Stimulated activated CD8-positive, alpha-beta memory T cell treated with anti-CD3 and anti-CD28 coated beads, Interleukin-12 subunit alpha, Interleukin-12 subunit beta, amount 100 ng/mL, for 24 hours (primary cell): ENCODE measurements around the gene PIK3CB.

Source experiments
- DNase-seq: peaks from one replicate; pipeline ENCODE4 v3.0.0-alpha.2; 2020; ENCODE audit errors: extremely low read depth

The PIK3CB gene

GRCh38 chr3:138834596-138835396 is at the start of gene PIK3CB:
PIK3CB (minus strand) TSS chr3:138834928; CDS start chr3:138759343, 75,585 bp downstream.
- peak; percentile 76 for DNase-seq

GRCh38 chr3:138881233-138881632 is 46.5 kb upstream of the PIK3CB start:
- DNase-seq: no peak

DNA sequence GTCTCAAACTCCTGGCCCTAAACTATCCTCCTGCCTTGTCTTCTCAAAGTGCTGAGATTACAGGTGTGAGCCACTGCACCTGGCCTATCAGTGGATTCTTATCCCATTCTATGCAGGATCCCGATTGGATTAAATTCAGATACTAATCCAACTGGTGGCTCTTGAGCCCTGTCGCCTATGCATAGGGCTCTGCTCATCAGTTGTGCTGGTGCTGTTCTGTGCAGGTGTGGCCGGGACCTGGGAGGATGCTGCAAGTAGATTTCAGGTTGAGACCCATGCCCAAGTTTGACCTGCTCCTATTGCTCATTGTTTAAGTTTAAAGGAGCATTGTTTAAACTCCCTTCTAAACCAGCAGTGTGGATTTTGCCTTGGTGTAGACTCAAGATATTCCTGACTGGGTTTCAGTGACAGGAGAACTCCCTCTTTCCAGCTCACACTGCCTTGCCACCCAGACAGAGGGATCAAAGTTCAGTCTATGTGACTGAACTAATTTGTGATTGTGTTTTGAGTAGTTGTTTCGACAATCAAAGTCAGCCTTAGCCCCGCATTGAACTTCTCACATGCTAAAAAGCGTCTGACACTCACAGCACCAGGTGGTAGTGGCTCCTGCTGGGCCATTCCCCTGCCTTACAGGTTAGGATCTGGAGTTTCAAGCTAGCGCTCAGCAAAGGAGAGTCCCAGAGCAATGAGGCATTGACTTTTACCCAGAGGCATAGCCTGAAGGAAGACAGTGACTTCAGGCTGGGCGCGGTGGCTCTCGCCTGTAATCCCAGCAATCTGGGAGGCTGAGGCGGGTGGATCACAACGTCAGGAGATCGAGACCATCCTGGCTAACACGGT is 45.0 kb upstream of the PIK3CB start:
- no peak for DNase-seq

DNA sequence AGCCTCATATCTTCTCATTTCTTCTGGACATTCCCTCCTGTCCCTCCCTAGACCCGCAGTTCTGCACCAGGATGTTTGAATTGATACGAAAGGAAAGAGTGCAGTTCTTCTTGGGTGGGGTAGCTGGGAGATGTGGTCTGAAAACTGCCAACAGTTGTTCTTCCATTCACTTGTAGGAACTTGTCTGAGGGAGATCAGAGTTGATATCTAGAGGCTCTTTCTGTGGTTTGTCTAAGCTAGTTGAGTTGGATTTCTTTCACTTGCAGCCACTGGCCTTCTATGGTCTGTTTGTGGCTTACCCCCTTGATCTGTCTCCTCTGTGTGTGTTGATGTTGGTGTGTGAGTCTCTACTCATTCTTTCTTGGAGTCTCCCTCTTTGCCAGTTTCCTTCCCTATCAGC is 42.5 kb upstream of the PIK3CB start:
- no peak for DNase-seq

- no peak for DNase-seq
Observed at GRCh38 chr3:138875754-138876664, 41.3 kb upstream of the PIK3CB start.

DNA sequence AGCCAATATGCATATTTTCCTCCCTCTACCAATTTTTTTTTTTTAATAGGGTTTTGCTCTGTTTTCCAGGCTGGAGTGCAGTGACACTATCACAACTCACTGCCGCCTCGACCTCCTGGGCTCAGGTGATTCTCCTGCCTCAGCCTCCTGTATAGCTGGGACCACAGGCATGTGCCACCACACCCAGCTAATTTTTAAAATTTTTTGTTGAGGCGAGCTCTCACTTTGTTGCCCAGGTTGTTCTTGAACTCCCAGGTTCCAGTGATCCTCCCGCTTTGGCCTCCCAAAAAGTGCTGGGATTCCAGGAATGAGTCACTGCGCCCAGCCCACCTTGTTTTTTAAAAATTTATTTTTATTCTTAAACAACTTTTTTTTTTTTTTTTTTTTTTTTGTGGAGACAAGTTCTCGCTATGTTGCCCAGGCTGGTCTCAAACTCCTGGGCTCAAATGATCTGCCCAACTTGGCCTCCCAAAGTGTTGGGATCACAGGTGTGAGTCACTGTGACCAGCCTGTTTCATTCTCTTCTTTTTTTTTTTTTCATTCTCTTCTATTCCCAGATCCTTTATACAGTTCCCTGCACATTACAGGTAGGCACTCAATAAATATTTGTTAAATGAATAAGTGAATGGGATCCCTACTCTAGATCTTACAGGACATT is 40.5 kb upstream of the PIK3CB start:
- DNase-seq: no peak

- DNase-seq: no peak
Observed at GRCh38 chr3:138873471-138874278, 38.9 kb upstream of the PIK3CB start.

- no peak for DNase-seq
Observed at GRCh38 chr3:138872632-138873031, 37.9 kb upstream of the PIK3CB start.

GRCh38 chr3:138867996-138868395 is 33.3 kb upstream of the PIK3CB start:
- no peak for DNase-seq

DNA sequence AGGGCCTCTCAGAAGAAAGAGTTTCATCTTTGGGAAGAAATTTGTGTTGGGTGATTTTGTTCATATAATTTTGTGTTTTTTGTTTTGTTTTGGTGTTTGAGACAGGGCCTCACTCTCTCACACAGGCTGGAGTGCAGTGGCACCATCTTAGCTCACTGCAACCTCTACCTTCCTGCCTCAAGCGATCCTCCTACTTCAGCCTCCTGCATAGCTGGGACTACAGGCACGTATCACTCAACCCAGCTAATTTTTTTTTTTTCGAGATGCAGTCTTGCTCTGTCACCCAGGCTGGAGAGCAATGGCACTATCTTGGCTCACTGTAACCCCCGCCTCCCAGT is 29.0 kb upstream of the PIK3CB start:
- DNase-seq: no peak

DNA sequence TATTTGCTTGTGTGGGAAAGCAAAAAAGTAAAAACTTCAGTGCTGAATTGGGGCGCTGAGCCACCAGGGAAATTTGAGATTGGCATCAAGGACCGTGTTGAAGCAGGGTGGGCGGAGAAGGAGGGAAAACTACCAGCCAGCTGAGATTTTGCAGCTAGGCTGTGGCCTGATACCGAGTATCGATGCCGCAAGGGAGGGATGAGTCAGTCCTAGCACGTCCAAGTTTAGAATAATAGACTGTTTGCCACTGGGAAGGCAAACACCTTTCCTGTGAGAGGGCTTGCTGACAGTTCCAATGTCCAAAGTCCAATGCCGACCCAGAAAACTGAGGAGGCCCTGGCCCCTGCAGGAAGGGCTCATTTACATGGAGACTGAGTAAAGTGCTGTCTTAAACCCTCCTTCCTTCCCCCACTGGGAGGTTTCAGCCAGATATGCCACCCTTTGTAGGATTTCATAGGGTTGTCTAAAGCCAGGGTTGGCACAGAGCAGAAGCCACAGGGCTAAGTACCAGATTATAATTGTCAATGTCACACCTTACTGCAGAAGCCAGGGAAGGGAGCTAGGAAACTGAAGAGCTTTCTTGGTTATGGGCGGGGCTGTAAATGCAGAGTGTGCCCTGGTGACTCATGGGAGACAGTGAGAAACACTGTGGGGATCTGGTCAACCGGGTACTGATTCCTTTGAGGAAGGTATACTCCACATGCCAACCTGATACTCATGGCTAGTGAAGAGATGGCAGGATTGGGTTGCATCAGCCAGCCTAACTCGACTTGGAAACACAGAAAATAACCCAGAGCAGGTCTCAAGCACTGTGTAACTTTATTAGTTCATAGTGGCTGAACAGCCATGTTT is 28.4 kb upstream of the PIK3CB start:
- DNase-seq: no peak

- no peak for DNase-seq
Observed at GRCh38 chr3:138862531-138862923, 27.8 kb upstream of the PIK3CB start.

DNA sequence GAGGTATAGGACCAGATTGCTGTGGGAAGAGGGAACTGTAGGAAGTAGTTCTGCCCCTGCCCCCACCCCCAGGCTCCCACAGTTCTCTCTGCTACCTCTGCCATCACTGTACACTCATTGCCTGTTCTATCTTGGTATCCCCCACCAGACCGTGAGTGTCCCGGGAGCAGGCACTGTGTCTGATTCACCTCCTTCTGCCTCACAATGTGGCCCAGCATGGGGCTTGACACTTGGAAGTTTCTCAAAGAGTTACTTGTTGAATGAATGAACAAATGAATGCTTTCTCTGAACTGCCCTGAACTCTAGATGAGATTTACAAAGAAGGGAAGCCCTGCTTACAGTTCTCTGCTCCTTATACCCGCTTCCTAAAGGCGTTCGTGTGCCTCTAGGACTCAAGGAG is 27.1 kb upstream of the PIK3CB start:
- no peak for DNase-seq

DNA sequence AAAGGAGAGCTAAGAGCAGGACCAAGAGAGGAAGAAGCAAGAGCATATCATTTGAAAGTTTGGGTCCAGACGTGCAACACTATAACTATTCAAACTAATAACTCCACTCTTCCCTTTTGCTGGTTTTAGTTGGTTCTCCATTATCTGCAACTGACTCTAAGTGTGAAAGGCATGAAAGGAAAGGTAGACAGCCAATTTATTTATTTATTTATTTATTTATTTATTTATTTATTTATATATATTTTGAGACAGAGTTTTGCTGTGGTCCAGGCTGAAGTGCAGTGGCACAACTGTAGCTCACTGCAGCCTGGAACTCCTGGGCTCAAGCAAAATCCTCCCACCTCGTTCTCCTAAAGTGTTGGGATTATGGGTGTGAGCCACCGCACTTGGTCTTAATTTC is 22.1 kb upstream of the PIK3CB start:
- no peak for DNase-seq

- DNase-seq: no peak
Observed at GRCh38 chr3:138854940-138855339, 20.2 kb upstream of the PIK3CB start.

DNA sequence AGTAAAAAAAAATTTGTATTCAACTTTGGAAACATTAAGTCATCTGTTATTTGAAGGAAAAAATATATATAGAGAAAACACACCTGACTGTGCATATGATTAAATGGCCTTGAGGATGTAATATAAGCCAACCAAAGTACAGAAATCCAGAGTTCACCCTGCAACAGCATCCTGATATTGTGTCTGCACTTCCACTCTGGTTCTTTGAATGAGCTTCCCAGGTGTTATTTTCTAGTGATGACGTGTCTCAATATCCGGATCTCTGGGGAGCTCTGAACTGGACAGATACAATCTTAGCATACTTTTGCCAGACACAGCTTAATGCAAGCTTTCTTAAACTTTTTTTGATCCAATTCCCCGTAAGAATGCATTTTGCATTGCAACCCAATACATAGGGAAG is 19.5 kb upstream of the PIK3CB start:
- no peak for DNase-seq

GRCh38 chr3:138850151-138850550 is 15.4 kb upstream of the PIK3CB start:
- no peak for DNase-seq

DNA sequence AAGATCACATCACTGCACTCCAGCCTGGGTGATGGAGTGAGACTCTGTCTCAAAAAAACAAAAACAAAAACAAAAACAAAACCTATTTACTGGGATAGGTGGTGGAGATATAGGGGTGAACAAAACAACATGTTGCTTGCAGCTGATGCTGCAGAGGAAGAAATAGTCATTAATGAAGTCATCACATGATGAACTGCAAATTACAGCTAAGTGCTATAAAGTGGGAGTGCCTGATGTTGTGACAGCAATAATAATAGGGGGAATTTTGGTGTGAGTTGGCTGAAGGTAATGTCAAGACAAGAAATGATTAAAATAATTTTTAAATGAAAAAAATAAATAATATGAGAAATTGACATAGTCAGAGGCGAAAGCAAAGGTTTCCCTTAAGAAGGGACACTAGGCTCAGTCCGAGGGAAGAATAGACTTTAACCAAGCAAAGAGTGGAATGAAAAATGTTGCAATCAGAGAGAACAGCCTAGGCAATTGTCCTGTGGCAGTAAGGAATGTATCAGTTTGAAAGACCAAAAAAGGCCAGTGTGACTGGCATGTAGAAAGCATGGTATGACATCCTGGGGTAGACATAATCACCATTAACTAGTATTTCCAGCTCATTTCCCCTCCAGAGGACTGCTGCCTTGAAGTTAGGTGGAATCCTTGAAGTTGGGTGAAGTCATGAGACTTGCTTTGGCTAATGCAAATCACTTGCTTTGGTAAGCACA is 14.7 kb upstream of the PIK3CB start:
- DNase-seq: no peak

DNA sequence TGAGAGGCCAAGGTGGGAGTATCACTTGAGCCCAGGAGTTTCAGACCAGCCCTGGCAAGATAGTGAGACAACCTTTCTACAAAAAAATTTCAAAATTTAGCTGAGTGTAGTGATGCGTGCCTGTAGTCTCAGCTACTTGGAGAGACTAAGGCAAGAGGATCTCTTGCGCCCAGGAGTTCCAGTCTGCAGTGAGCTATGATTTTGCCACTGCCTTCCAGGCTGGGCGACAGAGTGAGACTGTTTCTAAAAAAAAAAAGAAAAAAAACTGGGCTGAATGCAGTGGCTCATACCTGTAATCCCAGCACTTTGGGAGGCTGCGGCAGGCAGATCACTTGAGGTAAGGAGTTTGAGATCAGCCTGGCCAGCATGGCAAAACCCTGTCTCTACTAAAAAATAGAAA is 14.0 kb upstream of the PIK3CB start:
- DNase-seq: no peak
